HepG2 (cell line): ENCODE results near the gene DOK7. TPM values are rescaled to one million over a fixed set of nuclear protein-coding genes. Genes with fewer than 3 reads are reported as not detected.

ENCODE experiments used
- ATAC-seq: fragments of 200-7000 bp; cut with Tn5 transposase; 3 replicates; pipeline ENCODE4 v1.9.1; 2020; ENCODE audit warnings: mild to moderate bottlenecking, moderate library complexity
- BruUV-seq: library from RNA; stranded (reverse); fragments of 400-500 nt; replicated peaks from 2 replicates; lab custom pipeline; 2021; lab: Mats Ljungman, UMichigan
- CTCF ChIA-PET: fragments of 300-600 bp; formaldehyde crosslinking; extraction: SDS; loops from one replicate; lab custom pipeline; 2021; ENCODE audit warnings: low total read pairs, inconsistent platforms, low intra/inter-chr PET ratio; lab: Yijun Ruan, JAX
- POLR2A ChIA-PET: fragments of 350-600 bp; sonication (Branson Sonifier 250); formaldehyde crosslinking; loops from one replicate; lab custom pipeline; 2020; ENCODE audit warnings: antibody characterized with exemption, inconsistent platforms; lab: Yijun Ruan, JAX
- DNase-seq: peaks from one replicate; pipeline ENCODE4 v3.0.0-alpha.2; 2015; ENCODE audit warnings: low spot score
- FAIRE-seq: peaks from 3 replicates; lab custom pipeline; 2011; peaks lifted over from hg19 to GRCh38; lab: Jason Lieb, UNC
- H2AFZ ChIP-seq: one replicate; pipeline ENCODE4 v1.6.1; 2011; ENCODE audit warnings: low read length, inconsistent platforms
- H3K27ac ChIP-seq: fragments of 300-600 bp; 3 replicates; pipeline ENCODE4 v1.8.0; 2011; ENCODE audit warnings: mixed run types, mild to moderate bottlenecking, mixed read lengths, low read length, inconsistent platforms; ENCODE audit not compliant: insufficient read depth; ENCODE audit errors: extremely low read length
- H3K27me3 ChIP-seq, 2 experiments: fragments of 200-600 bp in 1 of 2; 2 replicates in 1 of 2; 3 replicates in 1 of 2; pipeline versions ENCODE4 v1.6.0 to v1.8.0; 2011; ENCODE audit warnings: low read length in 2 of 2, mild to moderate bottlenecking in 2 of 2, moderate library complexity in 2 of 2, inconsistent platforms in 1 of 2; ENCODE audit not compliant: insufficient read depth in 2 of 2, control insufficient read depth in 1 of 2
- H3K36me3 ChIP-seq, 2 experiments: fragments of 200-600 bp in 1 of 2; replicated peaks in 1 of 2; 2 replicates in 1 of 2; 3 replicates in 1 of 2; pipeline versions ENCODE4 v1.5.1 to v1.8.0; 2011; ENCODE audit warnings: low read length in 2 of 2, inconsistent platforms in 1 of 2; ENCODE audit not compliant: insufficient read depth in 2 of 2, control insufficient read depth in 1 of 2
- H3K4me1 ChIP-seq: 2 replicates; pipeline ENCODE4 v1.5.1; 2012; ENCODE audit warnings: low read length, inconsistent platforms; ENCODE audit not compliant: insufficient read depth
- H3K4me2 ChIP-seq: 2 replicates; pipeline ENCODE4 v1.6.0; 2011; ENCODE audit warnings: low read depth, low read length, inconsistent platforms
- H3K4me3 ChIP-seq, 3 experiments: fragments of 200-600 bp in 1 of 3; sonication (generic), shearing (Covaris generic) in 1 of 3; replicated peaks in 1 of 3; 2 replicates each; pipeline ENCODE4 v1.5.1; 2011 to 2016; ENCODE audit warnings: low read length in 3 of 3, inconsistent platforms in 2 of 3, low read depth in 2 of 3, mild to moderate bottlenecking in 2 of 3, control low read depth in 1 of 3, mixed read lengths in 1 of 3; ENCODE audit not compliant: insufficient read depth in 1 of 3
- H3K79me2 ChIP-seq: one replicate; pipeline ENCODE4 v1.6.1; 2011; ENCODE audit warnings: low read length, inconsistent platforms; ENCODE audit not compliant: insufficient read depth
- H3K9ac ChIP-seq: 2 replicates; pipeline ENCODE4 v1.6.0; 2011; ENCODE audit warnings: mild to moderate bottlenecking, low read depth, low read length, inconsistent platforms; ENCODE audit not compliant: insufficient read depth
- H3K9me3 ChIP-seq: 2 replicates; pipeline ENCODE4 v1.5.1; 2012; ENCODE audit warnings: mild to moderate bottlenecking, low read length
- H4K20me1 ChIP-seq: 2 replicates; pipeline ENCODE4 v1.6.0; 2011; ENCODE audit warnings: inconsistent platforms, mild to moderate bottlenecking, low read length, moderate library complexity; ENCODE audit not compliant: insufficient read depth
- CAMTA2 ChIP-seq: sonication (generic); formaldehyde crosslinking; IDR thresholded peaks from 2 replicates; pipeline ENCODE4 v1.4.0; 2020; ENCODE audit warnings: mild to moderate bottlenecking, missing genetic modification reagents, borderline replicate concordance
- GFI1 ChIP-seq: sonication (generic); formaldehyde crosslinking; IDR thresholded peaks from 2 replicates; pipeline ENCODE4 v1.5.0; 2020; ENCODE audit warnings: missing genetic modification reagents, mild to moderate bottlenecking, borderline replicate concordance
- HOXA9 ChIP-seq: sonication (generic); formaldehyde crosslinking; IDR thresholded peaks from 2 replicates; pipeline ENCODE4 v1.8.1; 2022; ENCODE audit warnings: missing genetic modification reagents, mild to moderate bottlenecking, moderate library complexity, borderline replicate concordance
- NFYC ChIP-seq: IDR thresholded peaks from 2 replicates; pipeline ENCODE4 v1.6.1; 2016; ENCODE audit warnings: missing genetic modification reagents, missing compliant biosample characterization
- PCBP1 ChIP-seq: fragments of 200-400 bp; formaldehyde crosslinking; IDR thresholded peaks from 2 replicates; pipeline ENCODE4 v1.6.1; 2017; ENCODE audit warnings: mild to moderate bottlenecking, low read depth, low read length, borderline replicate concordance
- POLR2A ChIP-seq, 2 experiments: IDR thresholded peaks; 2 replicates each; pipeline ENCODE4 v1.6.1; 2011; ENCODE audit warnings: low read depth in 2 of 2, low read length in 2 of 2, mild to moderate bottlenecking in 1 of 2, moderate library complexity in 1 of 2; ENCODE audit not compliant: insufficient read depth in 1 of 2
- RBFOX2 ChIP-seq: fragments of 200-400 bp; formaldehyde crosslinking; IDR thresholded peaks from 2 replicates; pipeline ENCODE4 v1.6.1; 2017; ENCODE audit warnings: low read depth, mild to moderate bottlenecking, low read length
- REL ChIP-seq: sonication (generic); formaldehyde crosslinking; conservative IDR thresholded peaks from 2 replicates; pipeline ENCODE4 v1.8.0; 2022; ENCODE audit warnings: mild to moderate bottlenecking, missing genetic modification reagents, moderate library complexity
- XRCC5 ChIP-seq: fragments of 200-400 bp; formaldehyde crosslinking; optimal IDR thresholded peaks from 2 replicates; pipeline ENCODE3; 2017; ENCODE audit warnings: mild to moderate bottlenecking, low read length
- ZNF160 ChIP-seq: sonication (generic); formaldehyde crosslinking; IDR thresholded peaks from 2 replicates; pipeline ENCODE4 v1.8.0; 2022; ENCODE audit warnings: mild to moderate bottlenecking, inconsistent platforms, missing genetic modification reagents
- ZNF274 ChIP-seq: sonication (generic); formaldehyde crosslinking; IDR thresholded peaks from 2 replicates; pipeline ENCODE4 v1.5.1; 2020; ENCODE audit warnings: mild to moderate bottlenecking, missing genetic modification reagents
- ZNF337 ChIP-seq: sonication (generic); formaldehyde crosslinking; IDR thresholded peaks from 2 replicates; pipeline ENCODE4 v1.5.1; 2020; ENCODE audit warnings: missing genetic modification reagents, low read depth, mild to moderate bottlenecking, borderline replicate concordance
- WGBS: methylation state at CpG from one replicate; pipeline ENCODE4 v1.1.6; 2017; ENCODE audit warnings: low lambda C conversion rate; 5-methylcytosine and 5-hydroxymethylcytosine counted together
- in situ Hi-C: cut with HindIII; loops from 2 replicates; pipeline ENCODE4 v1.10.0; 2017; ENCODE audit warnings: low pct_unique_long_range_greater_than_20kb; ENCODE audit not compliant: extremely low pct_ligation_motif_present
- intact Hi-C: fragments of 100-400 bp; cut with micrococcal nuclease; formaldehyde crosslinking; loops from one replicate; pipeline ENCODE4 v1.10.0; 2022; ENCODE audit not compliant: unreplicated experiment
- polyA plus RNA-seq, 8 experiments: library from polyadenylated mRNA; depleted of rRNA in 3 of 8; stranded (reverse) in 7 of 8; unstranded in 1 of 8; fragments of >200 nt; fragmentation: Illumina TruSeq in 4 of 8; extraction: Trizol in 4 of 8; gene quantifications; 2 replicates each; pipeline versions ENCODE4 v1.2.1 to v1.2.3, GENCODE V29; 2011 to 2016; ENCODE audit warnings: low read depth in 4 of 8, missing spikeins in 1 of 8, mixed read lengths in 1 of 8; ENCODE audit not compliant: insufficient read depth in 1 of 8
- total RNA-seq, 5 experiments: library from RNA; depleted of rRNA; stranded (reverse); fragments of >200 nt; fragmentation: Illumina TruSeq; extraction: Trizol; gene quantifications; 2 replicates each; pipeline ENCODE4 v1.2.3, GENCODE V29; 2016; ENCODE audit warnings: low read depth in 1 of 5
- TF ChIP-seq, protein P1 (sequence below): sonication (generic); formaldehyde crosslinking; IDR thresholded peaks from 2 replicates; pipeline ENCODE4 v1.9.0; 2021; ENCODE audit warnings: missing genetic modification reagents, borderline replicate concordance
- TF ChIP-seq, protein P2 (sequence below): sonication (generic); formaldehyde crosslinking; IDR thresholded peaks from 2 replicates; pipeline ENCODE4 v1.4.0; 2020; ENCODE audit warnings: missing genetic modification reagents, mild to moderate bottlenecking, borderline replicate concordance

The DOK7 gene
- total and polyA plus RNA-seq, 2 of the 13 experiments (the other 11 are each of a cell fraction or from before 2014, with no cell fraction given): 0.03 to 0.07 TPM

DNA sequence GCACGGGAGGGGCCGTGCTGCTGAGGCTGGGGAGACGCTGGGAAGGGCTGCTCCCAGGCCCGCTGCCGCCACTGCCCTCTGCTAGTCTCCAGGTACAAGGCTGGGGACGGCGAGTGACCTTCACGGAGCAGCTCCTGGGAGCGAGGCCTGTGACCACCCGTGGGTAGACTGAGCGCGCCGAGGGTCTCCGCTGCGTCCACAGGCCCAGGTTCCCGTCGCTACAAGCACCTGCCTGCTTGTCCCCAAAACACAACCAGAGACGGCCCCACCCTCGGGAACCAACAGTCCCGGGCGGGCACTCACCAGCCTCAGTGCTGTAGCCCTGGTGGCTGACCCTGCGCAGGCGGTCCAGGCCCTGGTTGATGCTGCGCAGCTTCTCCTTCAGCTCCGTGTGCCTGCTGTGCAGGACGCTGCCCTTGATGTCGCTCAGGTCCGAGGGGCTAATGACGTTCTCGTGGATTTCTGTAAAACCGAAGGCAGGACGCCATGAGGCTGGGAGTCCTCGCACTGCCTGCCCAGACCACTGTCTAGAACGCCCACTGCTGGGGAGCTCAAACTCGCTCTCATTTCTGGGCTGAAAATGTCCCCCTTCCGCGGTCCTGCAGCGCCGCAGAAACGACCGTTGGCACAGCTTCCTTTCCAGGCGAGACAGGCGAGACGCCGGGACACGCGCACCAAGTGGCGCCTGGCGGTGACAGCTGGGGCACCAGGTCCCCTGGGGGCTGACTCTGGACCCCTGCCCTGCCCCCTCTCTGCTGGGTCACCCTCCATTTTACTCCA lies 54.8 kb downstream of the DOK7 start:
- Histone ChIP-seq H3K4me3 (no peak overlapping the region), H3K4me2 (no peak overlapping the region), H3K4me1 (no peaks in the 10 kb centered on the region), H3K27me3 (no peaks in the 10 kb centered on the region), H3K9ac (no peak overlapping the region), H3K79me2 (no peaks in the 10 kb centered on the region), H4K20me1 (no peaks in the 10 kb centered on the region), H3K36me3 (peaks cover 41 to 83% of the 10 kb centered on the region in 2 experiments), H2AFZ (no peak overlapping the region), H3K27ac (no peak overlapping the region), H3K9me3 (no peaks in the 10 kb centered on the region)
- in situ Hi-C loops (no loop called here), intact Hi-C loops (no loop called here)
- POLR2A ChIA-PET: no interaction called here
- DNase-seq: no peak
- CTCF ChIA-PET: no interaction called here
- TF ChIP-seq RBFOX2 (peak; percentile 42; the same call in 1 of the 2 replicates), ZNF274 (no peak), REL (CRISPR knock-in tag) (no peak), ZNF160 (CRISPR knock-in tag) (no peak), PCBP1 (no peak), HOXA9 (no peak), ZNF337 (CRISPR knock-in tag) (no peak)
- no peak for ATAC-seq
- BruUV-seq: no TSS peak
- FAIRE-seq: no peak
- WGBS: over 99% methylated on average over 27 of the region's 49 CpGs

DNA sequence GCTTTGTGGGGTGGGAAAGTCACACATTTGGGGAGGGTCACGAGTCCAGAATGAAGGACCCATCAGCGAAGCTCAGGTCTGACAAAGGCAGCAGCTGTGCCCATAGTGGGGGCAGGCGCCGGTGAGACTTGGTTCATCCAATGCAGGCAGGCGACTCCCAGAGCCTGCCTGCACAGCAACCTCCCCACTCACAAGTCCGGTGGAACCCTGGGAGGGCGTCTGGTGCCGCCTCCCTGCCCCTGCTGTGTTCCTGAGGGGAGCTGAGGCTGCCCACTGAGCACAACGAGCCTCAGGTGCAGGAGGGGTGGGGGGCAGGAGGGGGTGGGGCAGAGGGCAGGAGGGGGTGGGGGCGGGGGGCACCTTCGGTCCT lies 55.4 kb downstream of the DOK7 start:
- CTCF ChIA-PET: no interaction called here
- 100% methylated on average over 1 of the region's 11 CpGs for WGBS
- H3K4me3 ChIP-seq: no peak overlapping the region
- no peak overlapping the region for H3K4me2 ChIP-seq
- FAIRE-seq (no peak), DNase-seq (no peak), ATAC-seq (no peak)
- H3K9me3 ChIP-seq: no peaks in the 10 kb centered on the region
- intact Hi-C loops: no loop called here
- POLR2A ChIA-PET: no interaction called here
- peaks cover 43 to 84% of the 10 kb centered on the region in 2 experiments for H3K36me3 ChIP-seq
- no TSS peak for BruUV-seq
- no peaks in the 10 kb centered on the region for H3K79me2 ChIP-seq
- no peak overlapping the region for H2AFZ ChIP-seq
- no peaks in the 10 kb centered on the region for H3K27me3 ChIP-seq
- in situ Hi-C loops: no loop called here
- no peak overlapping the region for H3K27ac ChIP-seq
- no peaks in the 10 kb centered on the region for H3K4me1 ChIP-seq
- H3K9ac ChIP-seq: no peak overlapping the region
- H4K20me1 ChIP-seq: no peaks in the 10 kb centered on the region
- no peak for TF ChIP-seq POLR2A (IDR thresholded peaks at IDR 0.05; ENCODE audit: insufficient read depth in 1 of 2, low read depth in 2 of 2, low read length in 2 of 2)
- TF ChIP-seq, protein P1, sequence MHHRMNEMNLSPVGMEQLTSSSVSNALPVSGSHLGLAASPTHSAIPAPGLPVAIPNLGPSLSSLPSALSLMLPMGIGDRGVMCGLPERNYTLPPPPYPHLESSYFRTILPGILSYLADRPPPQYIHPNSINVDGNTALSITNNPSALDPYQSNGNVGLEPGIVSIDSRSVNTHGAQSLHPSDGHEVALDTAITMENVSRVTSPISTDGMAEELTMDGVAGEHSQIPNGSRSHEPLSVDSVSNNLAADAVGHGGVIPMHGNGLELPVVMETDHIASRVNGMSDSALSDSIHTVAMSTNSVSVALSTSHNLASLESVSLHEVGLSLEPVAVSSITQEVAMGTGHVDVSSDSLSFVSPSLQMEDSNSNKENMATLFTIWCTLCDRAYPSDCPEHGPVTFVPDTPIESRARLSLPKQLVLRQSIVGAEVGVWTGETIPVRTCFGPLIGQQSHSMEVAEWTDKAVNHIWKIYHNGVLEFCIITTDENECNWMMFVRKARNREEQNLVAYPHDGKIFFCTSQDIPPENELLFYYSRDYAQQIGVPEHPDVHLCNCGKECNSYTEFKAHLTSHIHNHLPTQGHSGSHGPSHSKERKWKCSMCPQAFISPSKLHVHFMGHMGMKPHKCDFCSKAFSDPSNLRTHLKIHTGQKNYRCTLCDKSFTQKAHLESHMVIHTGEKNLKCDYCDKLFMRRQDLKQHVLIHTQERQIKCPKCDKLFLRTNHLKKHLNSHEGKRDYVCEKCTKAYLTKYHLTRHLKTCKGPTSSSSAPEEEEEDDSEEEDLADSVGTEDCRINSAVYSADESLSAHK: no peak
- TF ChIP-seq CAMTA2 (CRISPR knock-in tag): no peak
- no peak for TF ChIP-seq GFI1 (CRISPR knock-in tag)
- TF ChIP-seq NFYC (CRISPR knock-in tag): no peak
- TF ChIP-seq, protein P2, sequence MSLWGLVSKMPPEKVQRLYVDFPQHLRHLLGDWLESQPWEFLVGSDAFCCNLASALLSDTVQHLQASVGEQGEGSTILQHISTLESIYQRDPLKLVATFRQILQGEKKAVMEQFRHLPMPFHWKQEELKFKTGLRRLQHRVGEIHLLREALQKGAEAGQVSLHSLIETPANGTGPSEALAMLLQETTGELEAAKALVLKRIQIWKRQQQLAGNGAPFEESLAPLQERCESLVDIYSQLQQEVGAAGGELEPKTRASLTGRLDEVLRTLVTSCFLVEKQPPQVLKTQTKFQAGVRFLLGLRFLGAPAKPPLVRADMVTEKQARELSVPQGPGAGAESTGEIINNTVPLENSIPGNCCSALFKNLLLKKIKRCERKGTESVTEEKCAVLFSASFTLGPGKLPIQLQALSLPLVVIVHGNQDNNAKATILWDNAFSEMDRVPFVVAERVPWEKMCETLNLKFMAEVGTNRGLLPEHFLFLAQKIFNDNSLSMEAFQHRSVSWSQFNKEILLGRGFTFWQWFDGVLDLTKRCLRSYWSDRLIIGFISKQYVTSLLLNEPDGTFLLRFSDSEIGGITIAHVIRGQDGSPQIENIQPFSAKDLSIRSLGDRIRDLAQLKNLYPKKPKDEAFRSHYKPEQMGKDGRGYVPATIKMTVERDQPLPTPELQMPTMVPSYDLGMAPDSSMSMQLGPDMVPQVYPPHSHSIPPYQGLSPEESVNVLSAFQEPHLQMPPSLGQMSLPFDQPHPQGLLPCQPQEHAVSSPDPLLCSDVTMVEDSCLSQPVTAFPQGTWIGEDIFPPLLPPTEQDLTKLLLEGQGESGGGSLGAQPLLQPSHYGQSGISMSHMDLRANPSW (CRISPR knock-in tag): no peak
- no peak for TF ChIP-seq XRCC5
